IMR-90 (cell line): ENCODE results near the gene CSTA. TPM values are rescaled to one million over a fixed set of nuclear protein-coding genes. Genes with fewer than 3 reads are reported as not detected.

Experiments
- ATAC-seq: fragments of 200-7000 bp; cut with Tn5 transposase; 2 replicates; pipeline ENCODE4 v1.9.1; 2020; ENCODE audit warnings: low read depth, mild to moderate bottlenecking, moderate library complexity
- BruUV-seq: library from RNA; stranded (reverse); fragments of 400-500 nt; replicated peaks from 2 replicates; lab custom pipeline; 2021; lab: Mats Ljungman, UMichigan
- CTCF ChIA-PET: fragments of 300-600 bp; formaldehyde crosslinking; extraction: SDS; loops from one replicate; lab custom pipeline; 2021; ENCODE audit warnings: antibody characterized with exemption; lab: Yijun Ruan, JAX
- POLR2A ChIA-PET: fragments of 300-600 bp; sonication (Branson Sonifier 250); formaldehyde crosslinking; loops from one replicate; lab custom pipeline; 2022; ENCODE audit warnings: antibody characterized with exemption; ENCODE audit not compliant: unreplicated experiment; lab: Charles Lee
- DNase-seq: peaks from one replicate; pipeline ENCODE4 v3.0.0; 2013
- H2AFZ ChIP-seq: replicated peaks from 2 replicates; pipeline ENCODE3; 2013; ENCODE audit warnings: low read length, mild to moderate bottlenecking; ENCODE audit not compliant: poor library complexity
- H2AK5ac ChIP-seq: 2 replicates; pipeline ENCODE4 v1.6.1; 2013; ENCODE audit warnings: low read depth, low read length, inconsistent platforms
- H2AK9ac ChIP-seq: replicated peaks from 2 replicates; pipeline ENCODE3; 2013; ENCODE audit warnings: mild to moderate bottlenecking, low read depth, low read length, moderate library complexity; ENCODE audit not compliant: poor library complexity
- H2BK120ac ChIP-seq: 2 replicates; pipeline ENCODE4 v1.6.1; 2013; ENCODE audit warnings: low read depth, low read length, inconsistent platforms
- H2BK15ac ChIP-seq: 3 replicates; pipeline ENCODE4 v1.6.1; 2013; ENCODE audit warnings: low read depth, low read length, inconsistent platforms
- H2BK20ac ChIP-seq: 2 replicates; pipeline ENCODE4 v1.6.1; 2013; ENCODE audit warnings: low read depth, mild to moderate bottlenecking, inconsistent platforms, low read length, moderate library complexity
- H2BK5ac ChIP-seq: 2 replicates; pipeline ENCODE4 v1.6.1; 2013; ENCODE audit warnings: mild to moderate bottlenecking, low read depth, low read length, inconsistent platforms; ENCODE audit not compliant: poor library complexity, severe bottlenecking
- H3K14ac ChIP-seq: replicated peaks from 2 replicates; pipeline ENCODE4 v1.6.1; 2013; ENCODE audit warnings: low read depth, low read length, inconsistent platforms
- H3K18ac ChIP-seq: 2 replicates; pipeline ENCODE4 v1.6.1; 2013; ENCODE audit warnings: low read depth, low read length, control low read depth
- H3K23ac ChIP-seq: 2 replicates; pipeline ENCODE4 v1.6.1; 2013; ENCODE audit warnings: low read depth, low read length, inconsistent platforms
- H3K27ac ChIP-seq: 2 replicates; pipeline ENCODE4 v1.5.1; 2013; ENCODE audit warnings: mild to moderate bottlenecking, control low read depth, low read length; ENCODE audit not compliant: insufficient read depth
- H3K27me3 ChIP-seq: 2 replicates; pipeline ENCODE4 v1.6.1; 2013; ENCODE audit warnings: low read length; ENCODE audit not compliant: control insufficient read depth, insufficient read depth
- H3K36me3 ChIP-seq: 2 replicates; pipeline ENCODE4 v1.6.1; 2013; ENCODE audit warnings: low read length, mixed read lengths; ENCODE audit not compliant: control insufficient read depth, insufficient read depth
- H3K4ac ChIP-seq: 2 replicates; pipeline ENCODE4 v1.6.1; 2013; ENCODE audit warnings: low read depth, low read length, inconsistent platforms
- H3K4me1 ChIP-seq: 2 replicates; pipeline ENCODE4 v1.6.1; 2013; ENCODE audit warnings: low read length, mixed read lengths; ENCODE audit not compliant: control insufficient read depth, insufficient read depth
- H3K4me2 ChIP-seq: 2 replicates; pipeline ENCODE4 v1.6.1; 2013; ENCODE audit warnings: low read depth, mild to moderate bottlenecking, control low read depth, low read length, moderate library complexity
- H3K4me3 ChIP-seq: 2 replicates; pipeline ENCODE4 v1.5.1; 2013; ENCODE audit warnings: low read depth, mild to moderate bottlenecking, control low read depth, low read length, moderate library complexity; ENCODE audit not compliant: insufficient read depth
- H3K56ac ChIP-seq: 2 replicates; pipeline ENCODE4 v1.6.1; 2013; ENCODE audit warnings: low read length, inconsistent platforms; ENCODE audit not compliant: insufficient read depth; ENCODE audit errors: extremely low read depth
- H3K79me1 ChIP-seq, 2 experiments: 2 replicates each; pipeline ENCODE4 v1.6.1; 2013; ENCODE audit warnings: low read length in 2 of 2, inconsistent platforms in 1 of 2, low read depth in 1 of 2
- H3K9ac ChIP-seq: 2 replicates; pipeline ENCODE4 v1.6.1; 2013; ENCODE audit warnings: low read depth, low read length, control low read depth
- H3K9me1 ChIP-seq: 2 replicates; pipeline ENCODE4 v1.6.1; 2013; ENCODE audit warnings: low read length, inconsistent platforms; ENCODE audit not compliant: insufficient read depth
- H3K9me3 ChIP-seq: 2 replicates; pipeline ENCODE4 v1.6.1; 2013; ENCODE audit warnings: low read length; ENCODE audit not compliant: control insufficient read depth, insufficient read depth
- H4K20me1 ChIP-seq: 2 replicates; pipeline ENCODE4 v1.6.1; 2013; ENCODE audit warnings: low read length, inconsistent platforms; ENCODE audit not compliant: insufficient read depth
- H4K5ac ChIP-seq: 2 replicates; pipeline ENCODE4 v1.6.1; 2013; ENCODE audit warnings: mild to moderate bottlenecking, low read depth, low read length, control low read depth
- H4K8ac ChIP-seq, 2 experiments: 2 replicates each; pipeline ENCODE4 v1.6.1; 2013; ENCODE audit warnings: low read depth in 2 of 2, low read length in 2 of 2, control low read depth in 1 of 2, inconsistent platforms in 1 of 2
- H4K91ac ChIP-seq: 2 replicates; pipeline ENCODE4 v1.6.1; 2013; ENCODE audit warnings: low read depth, low read length, inconsistent platforms; ENCODE audit not compliant: insufficient read depth
- CEBPB ChIP-seq: IDR thresholded peaks from 2 replicates; pipeline ENCODE4 v1.6.1; 2012; ENCODE audit warnings: low read depth, low read length, improper control_type of control experiment
- FOS ChIP-seq: fragments of 150-350 bp; IDR thresholded peaks from 2 replicates; pipeline ENCODE4 v1.6.1; 2016; ENCODE audit warnings: low read depth, low read length
- MAFK ChIP-seq: IDR thresholded peaks from 2 replicates; pipeline ENCODE4 v1.6.1; 2012; ENCODE audit warnings: low read depth, low read length, improper control_type of control experiment
- SMC3 ChIP-seq: fragments of 150-350 bp; IDR thresholded peaks from 2 replicates; pipeline ENCODE4 v1.6.1; 2016; ENCODE audit warnings: low read depth, mild to moderate bottlenecking, antibody characterized with exemption, low read length, moderate library complexity
- WGBS, 2 experiments: methylation state at CpG; one replicate each; pipeline versions ENCODE4 v1.1.5 to v1.1.7; 2013; ENCODE audit warnings: missing lambda C conversion rate in 2 of 2; ENCODE audit not compliant: insufficient read length in 1 of 2; ENCODE audit errors: extremely low coverage in 2 of 2; 5-methylcytosine and 5-hydroxymethylcytosine counted together
- dilution Hi-C: fragments of 300-500 bp; cut with HindIII; formaldehyde crosslinking; loops from one replicate; pipeline ENCODE4 v1.14.3; 2018; ENCODE audit warnings: low sequenced_read_pairs; ENCODE audit not compliant: unreplicated experiment
- in situ Hi-C: fragments of 300-500 bp; cut with MboI; formaldehyde crosslinking; loops from 3 replicates; pipeline ENCODE4 v1.14.3; 2019; ENCODE audit warnings: low sequenced_read_pairs, inconsistent platforms, mixed read lengths
- intact Hi-C: fragments of 100-400 bp; cut with micrococcal nuclease; formaldehyde crosslinking; loops from 2 replicates; pipeline ENCODE4 v1.10.0; 2022
- polyA plus RNA-seq, 3 experiments: library from polyadenylated mRNA; depleted of rRNA; stranded (reverse); fragments of >200 nt; gene quantifications; 2 replicates each; pipeline ENCODE4 v1.2.3, GENCODE V29; 2012; ENCODE audit warnings: low replicate concordance in 1 of 3
- total RNA-seq: library from RNA; depleted of rRNA; stranded (reverse); fragments of >200 nt; gene quantifications from 2 replicates; pipeline ENCODE4 v1.2.3, GENCODE V29; 2012; rRNA removed

CSTA gene
- total and polyA plus RNA-seq, 2 of the 4 experiments (the other 2 are of a cell fraction): 0.17 TPM; not detected in 1

DNA sequence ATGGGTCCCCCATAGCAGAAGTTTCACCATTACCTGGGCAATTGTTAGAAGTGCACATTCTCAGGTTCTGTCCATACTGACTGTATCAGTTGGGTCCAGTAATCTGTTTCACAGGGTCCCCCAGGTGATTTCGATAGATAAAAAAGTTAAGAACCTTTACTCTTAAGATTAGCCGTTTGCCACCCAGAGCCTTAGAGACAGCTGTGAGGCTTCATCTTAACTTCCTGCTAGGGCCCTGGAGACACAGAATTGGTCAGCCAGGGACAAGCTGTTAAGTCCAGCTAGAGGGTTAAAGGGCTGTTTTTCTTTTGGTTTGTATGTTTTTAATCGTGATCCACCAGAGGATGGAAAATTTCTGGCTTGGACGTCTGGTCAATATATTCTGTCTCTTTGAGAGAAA, 65.6 kb downstream of the CSTA start:
- Histone ChIP-seq H3K23ac (no peak overlapping the region), H2AK9ac (no peak overlapping the region), H2AK5ac (no peak overlapping the region), H3K36me3 (no peaks in the 10 kb centered on the region; the same call in 1 of the 2 replicates), H3K9me3 (no peaks in the 10 kb centered on the region), H3K4me2 (no peak overlapping the region), H2BK15ac (no peak overlapping the region), H3K27ac (no peak overlapping the region), H4K20me1 (no peaks in the 10 kb centered on the region), H3K27me3 (no peaks in the 10 kb centered on the region), H3K79me1 (peaks cover 0 to 3% of the 10 kb centered on the region in 2 experiments; a peak in 1 of 4 replicates), H2BK5ac (no peak overlapping the region), H3K18ac (no peak overlapping the region), H4K8ac (no peak overlapping the region), H4K91ac (no peak overlapping the region), H3K4ac (no peak overlapping the region), H2BK20ac (no peak overlapping the region), H3K4me1 (peaks cover 5% of the 10 kb centered on the region), H2BK120ac (no peak overlapping the region), H4K5ac (no peak overlapping the region), H2AFZ (no peak overlapping the region), H3K14ac (no peak overlapping the region), H3K4me3 (no peak overlapping the region), H3K9me1 (no peaks in the 10 kb centered on the region), H3K9ac (no peak overlapping the region), H3K56ac (no peak overlapping the region)
- BruUV-seq: no TSS peak
- ChIA-PET POLR2A (no interaction called here), CTCF (interaction anchor here (0.8 kb wide), 1 partner anchor 13 kb away, joined by 3 read pairs; no protein-coding TSS in a partner anchor)
- dilution Hi-C loops (no loop called here), in situ Hi-C loops (loop anchor here (10.0 kb wide), 1 partner anchor 284 kb away; no protein-coding TSS in a partner anchor), intact Hi-C loops (loop anchor here (5.0 kb wide), 1 partner anchor 172 kb away; the partner anchor contains the start of genes DTX3L and PARP9)
- WGBS, 2 experiments: no CpG with 5 or more reads among the region's 4 CpGs
- DNase-seq (peak; percentile 3), ATAC-seq (no peak)
- TF ChIP-seq MAFK (no peak), SMC3 (no peak), CEBPB (no peak), FOS (no peak)

Other genes with a start within 250 kb of the CSTA start
- not detected in 2 replicates for gene CASR, start 141.6 kb upstream of the CSTA start, total RNA-seq
- gene CASR, start 141.6 kb upstream of the CSTA start, polyA plus RNA-seq (2012; rRNA removed): not detected in 2 replicates
- gene MIX23, start 58.0 kb downstream of the CSTA start, total RNA-seq: 10.0 and 65.8 TPM in 2 replicates
- 12.9 and 26.7 TPM in 2 replicates for gene MIX23, start 58.0 kb downstream of the CSTA start, polyA plus RNA-seq (2012; rRNA removed)
- gene FAM162A, start 58.9 kb downstream of the CSTA start, total RNA-seq: 28.9 and 33.9 TPM in 2 replicates
- gene FAM162A, start 58.9 kb downstream of the CSTA start, polyA plus RNA-seq (2012; rRNA removed): 66.5 and 66.8 TPM in 2 replicates
- 5.6 and 9.2 TPM in 2 replicates for gene WDR5B, start 90.8 kb downstream of the CSTA start, total RNA-seq
- gene WDR5B, start 90.8 kb downstream of the CSTA start, polyA plus RNA-seq (2012; rRNA removed): 2.3 and 3.1 TPM in 2 replicates
- 53.3 and 112 TPM in 2 replicates for gene KPNA1, start 189.7 kb downstream of the CSTA start, total RNA-seq
- 27.6 and 30.6 TPM in 2 replicates for gene KPNA1, start 189.7 kb downstream of the CSTA start, polyA plus RNA-seq (2012; rRNA removed)
- gene PARP9, start 239.1 kb downstream of the CSTA start, total RNA-seq: 7.7 and 8.6 TPM in 2 replicates
- gene PARP9, start 239.1 kb downstream of the CSTA start, polyA plus RNA-seq (2012; rRNA removed): 5.5 and 6.7 TPM in 2 replicates
- gene DTX3L, start 239.1 kb downstream of the CSTA start, total RNA-seq: 7.9 and 8.9 TPM in 2 replicates
- gene DTX3L, start 239.1 kb downstream of the CSTA start, polyA plus RNA-seq (2012; rRNA removed): 3.0 and 4.1 TPM in 2 replicates